HG03135 (cell line): ENCODE data around the gene CEP72.
"Not testable (repeated sequence)": the region's sequence is repeated elsewhere in the genome, so short reads cannot be mapped to it uniquely, and the experiment has no call there.

Experiments
- ATAC-seq: cut with Tn5 transposase; IDR thresholded peaks from one replicate; pipeline ENCODE4 v1.9.1; 2021; ENCODE audit warnings: mild to moderate bottlenecking, moderate library complexity; ENCODE audit not compliant: unreplicated experiment

CEP72 gene

GRCh38 chr5:696753-697702, 84.9 kb downstream of the CEP72 start:
- ATAC-seq, result not testable (repeated sequence)
